Memory B cell (primary cell): ENCODE measurements around the gene GRN.
A peak's percentile ranks its signal among the peaks of the same experiment; 100 is the strongest.
"Not testable (repeated sequence)": the region's sequence is repeated elsewhere in the genome, so short reads cannot be mapped to it uniquely, and the experiment has no call there.

Source experiments
- ATAC-seq: fragments of 150-1000 bp; cut with Tn5 transposase; 2 replicates; pipeline ENCODE4 v1.10.0; 2021; ENCODE audit warnings: low read depth, mild to moderate bottlenecking, moderate library complexity
- DNase-seq, 2 donors: peaks; one replicate each; pipeline ENCODE4 v3.0.0; 2022; ENCODE audit warnings: low spot score in 2 of 2
- H3K27ac Mint-ChIP-seq: one replicate; pipeline ENCODE4 v1.8.0; 2022; ENCODE audit warnings: mild to moderate bottlenecking, moderate library complexity, mixed read lengths
- H3K27me3 Mint-ChIP-seq: one replicate; pipeline ENCODE4 v1.8.0; 2022; ENCODE audit warnings: mixed read lengths
- H3K36me3 Mint-ChIP-seq: one replicate; pipeline ENCODE4 v1.8.0; 2022; ENCODE audit warnings: mild to moderate bottlenecking, mixed read lengths
- H3K4me1 Mint-ChIP-seq: one replicate; pipeline ENCODE4 v1.8.0; 2022; ENCODE audit warnings: mixed read lengths
- H3K4me3 Mint-ChIP-seq: one replicate; pipeline ENCODE4 v1.8.0; 2022; ENCODE audit warnings: mild to moderate bottlenecking, moderate library complexity, mixed read lengths
- H3K9me3 Mint-ChIP-seq: one replicate; pipeline ENCODE4 v1.8.0; 2022; ENCODE audit warnings: mixed read lengths

GRN gene

DNA sequence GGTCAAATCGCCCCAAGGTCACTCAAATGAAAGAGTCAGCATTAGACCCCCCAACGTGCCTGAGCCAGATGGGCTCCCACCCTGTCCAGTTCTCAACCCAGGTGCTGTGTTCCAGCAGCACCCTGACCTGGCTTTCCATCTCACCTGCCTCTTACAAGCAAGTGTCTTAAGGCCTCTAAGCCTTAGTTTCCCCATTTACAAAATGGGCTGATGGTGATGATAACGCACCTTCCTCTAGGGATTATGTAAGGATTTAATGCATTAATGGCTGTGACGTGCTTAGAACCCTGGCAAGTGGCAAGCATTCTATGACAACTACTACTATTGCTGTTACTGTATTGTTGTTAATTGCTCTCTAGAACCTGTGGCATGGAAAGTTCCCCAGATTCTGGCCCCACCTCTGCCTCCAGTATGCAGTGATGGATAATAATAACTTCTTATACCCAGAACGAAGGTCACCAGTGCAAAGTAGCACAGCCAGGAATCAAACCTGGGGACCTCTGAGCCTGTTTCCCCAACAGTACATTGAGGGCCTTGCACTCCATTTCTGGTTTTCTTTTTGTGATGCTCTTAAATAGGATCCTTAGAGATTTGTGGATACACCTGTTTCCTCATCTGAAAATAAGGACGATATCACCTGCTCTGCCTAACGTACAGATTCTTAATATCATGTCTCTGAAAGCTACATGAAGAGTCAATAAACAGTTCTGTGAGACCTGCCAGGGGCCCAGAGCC is 17.2 kb upstream of the GRN start:
- H3K36me3 Mint-ChIP-seq = no peaks in the 10 kb centered on the region
- no peaks in the 10 kb centered on the region for H3K9me3 Mint-ChIP-seq
- no peaks in the 10 kb centered on the region for H3K27me3 Mint-ChIP-seq
- H3K4me3 Mint-ChIP-seq = peak overlapping the region; percentile 14
- DNase-seq = no peak
- no peak for ATAC-seq
- no peak overlapping the region for H3K27ac Mint-ChIP-seq
- H3K4me1 Mint-ChIP-seq = peaks cover 21% of the 10 kb centered on the region

DNA sequence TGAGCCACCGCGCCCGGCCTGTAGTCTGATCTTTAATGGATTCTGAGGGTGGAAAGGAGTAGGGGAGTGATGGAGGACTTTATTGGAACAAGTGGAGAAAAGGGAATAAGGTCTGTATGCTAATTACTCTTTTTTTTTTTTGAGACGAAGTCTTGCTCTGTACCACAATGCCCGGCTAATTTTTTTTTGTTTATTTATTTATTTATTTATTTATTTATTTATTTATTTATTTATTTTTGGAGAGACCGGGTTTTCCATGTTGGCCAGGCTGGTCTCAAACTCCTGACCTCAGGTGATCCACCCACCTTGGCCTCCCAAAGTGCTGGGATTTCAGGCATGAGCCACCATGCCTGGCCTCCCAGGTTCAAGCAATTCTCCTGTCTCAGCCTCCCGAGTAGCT is 15.6 kb upstream of the GRN start:
- H3K4me3 Mint-ChIP-seq, DNase-seq, H3K27ac Mint-ChIP-seq, H3K9me3 Mint-ChIP-seq, ATAC-seq, H3K36me3 Mint-ChIP-seq, H3K27me3 Mint-ChIP-seq: not testable (repeated sequence)
- peaks cover 19% of the 10 kb centered on the region for H3K4me1 Mint-ChIP-seq

DNA sequence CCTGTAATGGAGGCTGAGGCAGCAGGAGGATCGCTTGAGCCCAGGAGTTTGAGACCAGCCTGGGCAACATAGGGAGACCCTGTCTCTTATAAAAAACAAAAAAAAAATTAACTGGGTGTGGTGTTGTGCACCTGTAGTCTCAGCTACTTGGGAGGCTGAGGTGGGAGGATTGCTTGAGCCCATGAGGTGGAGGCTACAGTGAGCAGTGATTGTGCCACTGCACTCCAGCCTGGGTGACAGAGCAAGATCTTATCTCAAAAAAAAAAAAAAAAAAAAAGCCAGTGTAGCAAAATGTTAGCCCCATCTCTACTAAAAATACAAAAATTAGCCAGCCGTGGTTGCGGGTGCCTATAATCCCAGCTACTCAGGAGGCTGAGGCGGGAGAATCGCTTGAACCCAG is 14.8 kb upstream of the GRN start:
- not testable (repeated sequence) for H3K27ac Mint-ChIP-seq, H3K27me3 Mint-ChIP-seq, DNase-seq, H3K36me3 Mint-ChIP-seq, ATAC-seq, H3K4me3 Mint-ChIP-seq, H3K9me3 Mint-ChIP-seq
- H3K4me1 Mint-ChIP-seq = peaks cover 21% of the 10 kb centered on the region

DNA sequence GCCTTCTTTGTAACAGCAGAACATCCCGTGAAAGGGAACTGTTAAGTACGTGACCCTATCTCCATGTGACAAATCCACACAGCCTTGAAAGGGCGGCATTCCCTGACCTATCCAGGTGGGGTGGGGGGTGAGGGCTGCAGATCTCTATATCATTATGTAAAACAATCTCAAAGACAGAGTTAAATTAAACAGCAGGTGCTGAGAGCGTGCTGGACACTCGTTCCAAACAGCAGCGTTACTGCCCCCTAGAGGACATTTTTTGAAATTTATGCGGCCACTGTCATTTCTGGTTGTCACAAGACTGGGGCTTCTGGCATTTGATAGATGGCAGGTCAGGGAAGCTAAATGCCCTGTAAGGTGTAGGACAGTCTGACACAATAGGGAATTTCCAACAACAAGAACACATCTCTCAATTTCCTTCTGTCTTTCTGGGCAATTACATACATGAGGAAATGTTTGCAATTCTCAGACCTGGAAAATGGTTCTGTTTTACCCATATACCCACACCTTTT is 13.8 kb upstream of the GRN start:
- H3K4me3 Mint-ChIP-seq = no peak overlapping the region
- H3K36me3 Mint-ChIP-seq = no peaks in the 10 kb centered on the region
- H3K4me1 Mint-ChIP-seq = peaks cover 20% of the 10 kb centered on the region

DNA sequence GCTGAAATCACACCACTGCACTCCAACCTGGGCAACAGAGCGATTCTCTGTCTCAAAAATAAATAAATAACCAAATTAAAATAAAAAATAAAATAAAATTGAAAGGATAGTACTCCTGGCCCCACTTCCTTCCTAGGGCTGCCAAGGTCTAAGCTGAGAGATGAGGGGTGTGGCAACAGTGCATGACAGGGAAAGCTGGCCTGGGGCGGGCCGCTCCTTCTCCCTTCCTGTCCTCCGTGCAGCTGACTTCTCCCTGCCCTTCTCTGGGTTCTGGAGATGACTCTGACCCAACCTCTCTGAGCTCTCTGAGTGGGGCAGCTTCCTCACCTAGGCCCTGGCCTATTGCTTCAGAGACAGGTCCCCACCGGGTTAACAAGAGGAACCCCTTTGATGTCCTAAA is 11.7 kb upstream of the GRN start:
- H3K9me3 Mint-ChIP-seq = no peaks in the 10 kb centered on the region
- no peak overlapping the region for H3K27ac Mint-ChIP-seq
- ATAC-seq (no peak), DNase-seq (no peak)
- H3K27me3 Mint-ChIP-seq = no peaks in the 10 kb centered on the region
- H3K4me1 Mint-ChIP-seq = peaks cover 18% of the 10 kb centered on the region
- no peaks in the 10 kb centered on the region for H3K36me3 Mint-ChIP-seq
- no peak overlapping the region for H3K4me3 Mint-ChIP-seq

More for the DNA sequence above, 13.8 kb upstream of the GRN start:
- H3K27me3 Mint-ChIP-seq = no peaks in the 10 kb centered on the region
- H3K27ac Mint-ChIP-seq = no peak overlapping the region
- peak; percentile 36 for ATAC-seq
- no peaks in the 10 kb centered on the region for H3K9me3 Mint-ChIP-seq
- peak; percentile 73 to 82 for DNase-seq

DNA sequence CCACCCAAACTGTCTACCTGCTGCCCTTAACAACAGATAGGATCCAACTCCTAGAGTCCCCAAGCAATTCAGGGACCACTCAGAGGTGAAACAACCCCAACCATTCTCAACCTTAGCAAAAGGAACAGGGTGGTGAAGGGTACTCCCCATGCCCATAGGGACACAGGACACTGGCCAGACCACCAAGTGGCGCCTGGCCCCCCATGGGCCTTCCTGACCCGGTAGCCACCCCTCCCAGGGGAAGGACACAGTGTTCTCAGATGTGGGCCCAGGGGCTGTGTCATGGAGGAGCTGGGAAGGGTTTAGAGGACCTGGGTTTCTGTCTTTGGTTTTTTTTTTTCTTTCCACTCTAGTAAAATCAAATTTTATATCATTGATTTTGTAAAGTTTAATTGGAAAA is 10.8 kb upstream of the GRN start:
- no peaks in the 10 kb centered on the region for H3K27me3 Mint-ChIP-seq
- H3K27ac Mint-ChIP-seq = no peak overlapping the region
- H3K4me3 Mint-ChIP-seq = no peak overlapping the region
- H3K36me3 Mint-ChIP-seq = no peaks in the 10 kb centered on the region
- H3K4me1 Mint-ChIP-seq = peaks cover 21% of the 10 kb centered on the region
- DNase-seq (no peak), ATAC-seq (no peak)
- no peaks in the 10 kb centered on the region for H3K9me3 Mint-ChIP-seq

DNA sequence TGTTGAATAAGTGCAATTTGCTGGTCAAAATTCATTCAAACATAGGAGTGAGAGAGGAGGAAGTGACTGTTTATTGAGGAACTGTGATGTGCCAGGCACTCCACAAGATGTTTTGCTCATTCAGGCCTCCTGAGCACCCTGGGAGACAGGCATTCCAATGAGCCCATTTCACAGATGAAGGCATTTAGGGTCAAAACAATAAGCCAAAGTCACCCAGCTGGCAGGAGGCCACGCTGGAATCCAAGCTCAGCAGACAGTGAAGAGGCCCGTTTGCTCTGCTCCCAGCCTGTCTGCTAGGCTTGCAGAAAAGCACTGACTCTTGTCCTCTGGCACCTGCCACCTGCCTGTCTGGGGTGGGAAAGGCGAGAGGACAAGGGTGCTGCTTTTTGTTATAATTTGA is 10.4 kb upstream of the GRN start:
- peaks cover 21% of the 10 kb centered on the region for H3K4me1 Mint-ChIP-seq
- peak; percentile 37 for ATAC-seq
- no peaks in the 10 kb centered on the region for H3K36me3 Mint-ChIP-seq
- H3K27ac Mint-ChIP-seq = no peak overlapping the region
- no peak for DNase-seq
- H3K27me3 Mint-ChIP-seq = no peaks in the 10 kb centered on the region
- no peak overlapping the region for H3K4me3 Mint-ChIP-seq
- no peaks in the 10 kb centered on the region for H3K9me3 Mint-ChIP-seq

DNA sequence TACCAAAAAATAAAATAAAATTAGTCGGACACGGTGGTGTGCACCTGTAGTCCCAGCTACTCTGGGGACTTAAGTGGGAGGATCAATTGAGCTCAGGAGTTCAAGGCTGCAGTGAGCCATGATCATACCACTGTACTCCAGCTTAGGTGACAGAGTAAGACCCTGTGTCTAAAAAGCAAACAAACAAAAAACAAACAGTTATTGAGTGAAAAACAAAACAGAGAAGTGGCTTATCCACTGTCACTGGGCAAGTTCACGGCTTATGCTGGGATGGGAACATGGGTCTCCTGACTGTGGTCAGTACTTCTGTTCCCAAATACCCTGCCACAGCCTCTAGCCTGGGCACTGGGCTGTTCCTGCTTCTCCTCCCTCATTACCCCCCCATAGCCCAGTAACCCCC is 9.5 kb upstream of the GRN start:
- no peak overlapping the region for H3K27ac Mint-ChIP-seq
- H3K4me3 Mint-ChIP-seq = peak overlapping the region; percentile 5
- ATAC-seq = no peak

DNA sequence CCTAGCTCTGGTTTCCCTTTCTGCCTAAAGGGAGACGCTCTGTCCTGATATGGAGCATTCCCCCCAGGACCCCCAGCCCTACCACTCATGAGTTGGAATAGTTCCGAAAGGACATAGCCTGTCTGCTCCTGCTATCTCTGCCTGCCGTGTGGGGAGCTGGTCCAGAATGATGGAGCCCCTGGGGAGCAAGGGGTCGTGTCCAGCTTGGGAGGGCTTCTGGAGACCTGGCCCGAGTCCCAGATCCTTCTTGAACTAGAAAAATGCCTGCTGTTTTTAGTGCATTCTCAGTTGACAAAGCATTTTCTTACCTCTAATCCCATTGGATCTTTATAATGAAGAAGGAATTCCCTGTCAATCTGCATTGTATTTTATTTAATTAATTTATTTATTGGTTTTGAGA is 9.1 kb upstream of the GRN start:
- no peak for ATAC-seq
- H3K4me1 Mint-ChIP-seq = peaks cover 21% of the 10 kb centered on the region
- H3K4me3 Mint-ChIP-seq = no peak overlapping the region
- no peaks in the 10 kb centered on the region for H3K9me3 Mint-ChIP-seq
- H3K36me3 Mint-ChIP-seq = no peaks in the 10 kb centered on the region
- H3K27me3 Mint-ChIP-seq = no peaks in the 10 kb centered on the region
- no peak for DNase-seq
- no peak overlapping the region for H3K27ac Mint-ChIP-seq

More for the DNA sequence above, 9.5 kb upstream of the GRN start:
- H3K36me3 Mint-ChIP-seq = no peaks in the 10 kb centered on the region
- no peak for DNase-seq
- H3K9me3 Mint-ChIP-seq = no peaks in the 10 kb centered on the region
- H3K4me1 Mint-ChIP-seq = peaks cover 21% of the 10 kb centered on the region
- no peaks in the 10 kb centered on the region for H3K27me3 Mint-ChIP-seq

DNA sequence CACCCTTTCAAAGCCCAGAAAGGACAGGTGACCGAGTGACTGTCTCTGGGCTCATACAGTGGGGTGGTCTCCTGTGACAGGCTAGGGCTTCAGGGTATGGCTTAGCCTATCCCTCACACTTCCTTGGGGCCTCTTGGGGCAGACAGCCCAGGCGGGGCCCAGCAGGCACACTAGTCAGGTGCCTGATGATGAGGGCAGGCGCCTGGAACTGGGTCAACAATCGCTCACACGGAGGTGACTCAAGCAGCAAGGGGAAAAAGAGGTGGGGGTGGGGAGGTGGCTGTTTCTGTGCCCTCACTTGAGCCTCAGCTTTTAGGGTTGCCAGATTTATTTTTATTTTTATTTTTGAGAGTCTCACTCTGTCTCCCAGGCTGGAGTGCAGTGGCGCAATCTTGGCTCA is 6.4 kb upstream of the GRN start:
- H3K36me3 Mint-ChIP-seq = no peaks in the 10 kb centered on the region
- H3K4me3 Mint-ChIP-seq = no peak overlapping the region
- no peaks in the 10 kb centered on the region for H3K9me3 Mint-ChIP-seq
- ATAC-seq (peak; percentile 21), DNase-seq (no peak)
- H3K27ac Mint-ChIP-seq = no peak overlapping the region
- peaks cover 14% of the 10 kb centered on the region for H3K4me1 Mint-ChIP-seq
- no peaks in the 10 kb centered on the region for H3K27me3 Mint-ChIP-seq

DNA sequence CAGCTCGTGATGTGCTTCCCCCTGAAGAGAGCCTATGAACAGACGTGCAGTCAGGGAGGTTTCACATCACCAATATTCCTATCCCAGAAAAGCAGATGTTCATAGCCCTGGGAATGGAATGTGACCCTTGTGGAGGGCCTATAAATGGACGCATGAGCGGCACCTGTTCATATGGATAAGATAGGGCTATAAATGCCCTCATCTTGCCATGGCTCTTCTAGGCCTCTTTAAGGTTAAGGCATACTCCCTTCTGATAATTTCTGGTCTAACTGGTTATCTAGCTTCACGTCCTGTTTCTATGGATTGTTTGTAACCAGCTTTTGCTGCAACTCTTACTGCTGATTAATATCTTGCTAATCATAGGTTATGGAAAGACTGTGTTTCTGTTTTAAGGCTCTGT is 4.5 kb upstream of the GRN start:
- not testable (repeated sequence) for H3K4me3 Mint-ChIP-seq, H3K27ac Mint-ChIP-seq, DNase-seq, H3K36me3 Mint-ChIP-seq, H3K27me3 Mint-ChIP-seq, H3K9me3 Mint-ChIP-seq, H3K4me1 Mint-ChIP-seq, ATAC-seq

DNA sequence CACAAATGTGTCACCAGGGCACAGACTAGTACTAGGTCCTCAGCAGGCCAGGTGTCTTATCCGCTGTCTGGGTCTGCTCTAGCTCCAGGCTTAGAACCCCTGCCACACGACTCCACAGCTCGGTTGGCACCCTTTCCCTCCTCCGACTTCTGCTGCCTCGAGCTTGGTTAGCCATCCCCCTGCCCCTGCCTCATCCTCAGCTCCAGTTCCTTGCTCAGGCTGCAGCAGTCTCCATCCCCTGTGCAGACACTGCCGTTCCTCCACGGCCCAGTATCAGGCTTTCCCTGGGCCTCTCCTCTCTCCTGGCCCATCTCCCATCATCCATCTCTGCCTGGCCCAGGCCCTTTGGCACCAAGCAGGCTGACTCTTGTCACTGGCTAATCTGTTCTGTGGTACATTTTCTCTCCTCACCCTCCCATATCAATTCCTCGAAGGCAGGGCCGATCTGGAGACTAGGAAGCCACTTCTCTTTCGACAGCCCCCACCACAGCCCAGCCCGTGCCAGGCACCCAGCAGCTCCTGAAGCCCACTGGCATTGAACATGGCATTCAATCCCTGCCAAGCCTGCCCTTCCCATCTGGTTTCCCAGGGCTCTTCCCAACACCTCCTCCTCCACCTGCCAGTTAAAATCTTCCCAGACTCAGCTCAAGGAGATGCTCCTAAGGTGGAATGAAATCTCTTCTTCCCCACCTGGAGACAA is 1.4 kb upstream of the GRN start:
- DNase-seq (no peak), ATAC-seq (no peak)
- no peaks in the 10 kb centered on the region for H3K9me3 Mint-ChIP-seq
- H3K27me3 Mint-ChIP-seq = no peaks in the 10 kb centered on the region
- no peak overlapping the region for H3K27ac Mint-ChIP-seq
- no peak overlapping the region for H3K4me3 Mint-ChIP-seq
- H3K36me3 Mint-ChIP-seq = no peaks in the 10 kb centered on the region
- peaks cover 19% of the 10 kb centered on the region for H3K4me1 Mint-ChIP-seq

DNA sequence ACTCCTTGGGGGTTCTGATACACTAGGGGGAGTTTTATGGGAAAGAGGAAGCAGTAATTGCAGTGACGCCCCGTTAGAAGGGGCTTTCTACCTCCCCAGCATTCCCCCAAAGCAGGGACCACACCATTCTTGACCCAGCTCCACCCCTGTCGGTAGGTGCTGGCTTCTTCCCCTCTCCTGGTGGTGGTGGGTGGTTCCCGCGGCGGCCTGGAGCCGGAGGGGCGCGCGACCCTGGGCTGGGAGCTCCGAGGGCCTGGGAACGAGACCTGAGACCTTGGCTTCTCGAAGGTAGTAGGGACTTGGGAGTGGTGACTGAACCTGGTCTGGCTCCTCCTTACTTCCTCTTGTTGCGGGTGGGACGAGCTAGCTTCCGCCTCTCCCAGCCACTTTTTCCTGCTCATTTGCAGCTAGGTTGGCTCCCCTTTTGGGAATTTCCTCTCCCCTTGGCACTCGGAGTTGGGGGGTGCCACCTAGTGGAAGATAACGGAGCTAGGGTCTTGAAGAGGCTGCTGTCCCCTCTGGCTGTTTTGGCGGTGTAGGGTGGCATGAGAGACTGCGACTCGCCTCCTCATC is 438 bp downstream of the GRN start:
- peak; percentile 57 for ATAC-seq

DNA sequence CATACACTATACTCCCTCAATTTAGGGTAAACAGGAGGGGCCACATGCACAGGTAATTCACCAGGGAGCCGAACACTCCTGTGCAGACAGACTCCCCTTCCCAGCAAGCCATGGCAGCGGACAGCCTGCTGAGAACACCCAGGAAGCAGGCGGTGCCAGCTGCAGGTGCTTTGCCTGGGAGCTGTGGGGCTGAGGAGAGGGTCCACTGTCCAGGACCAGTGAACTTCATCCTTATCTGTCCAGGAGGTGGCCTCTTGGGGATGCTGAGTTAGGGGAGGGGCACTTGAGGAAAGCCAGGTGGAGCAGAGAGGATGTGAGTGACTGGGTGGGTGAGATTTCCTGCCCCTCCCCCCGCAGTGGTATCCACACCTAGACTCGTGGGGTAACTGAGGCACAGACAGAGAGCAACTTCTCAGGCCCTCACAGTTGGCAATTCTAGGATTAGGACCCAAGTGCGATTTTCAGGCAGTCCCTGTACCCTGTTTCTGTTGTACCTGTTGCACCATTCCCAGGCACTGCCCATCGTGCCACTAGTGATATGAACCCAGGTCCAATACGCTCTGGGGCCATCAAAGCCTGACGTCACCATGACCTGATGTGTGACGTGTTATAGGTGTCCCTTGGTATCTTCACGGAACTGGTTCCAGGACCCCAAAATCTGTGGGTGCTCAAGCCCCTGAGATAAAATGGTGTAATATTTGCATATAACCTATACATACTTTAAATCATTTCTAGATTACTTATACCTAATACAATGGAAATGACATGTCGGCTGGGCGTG is 1.2 kb downstream of the GRN start:
- Mint-ChIP-seq H3K27ac (peak overlapping the region; percentile 95), H3K4me3 (peak overlapping the region; percentile 89), H3K27me3 (no peaks in the 10 kb centered on the region), H3K4me1 (peaks cover 31% of the 10 kb centered on the region), H3K36me3 (no peaks in the 10 kb centered on the region), H3K9me3 (no peaks in the 10 kb centered on the region)
- DNase-seq = no peak
- no peak for ATAC-seq

More for the DNA sequence above, 438 bp downstream of the GRN start:
- H3K27ac Mint-ChIP-seq = peak overlapping the region; percentile 95
- no peaks in the 10 kb centered on the region for H3K9me3 Mint-ChIP-seq
- DNase-seq = peak in 1 of 2 donors; percentile 69
- H3K4me3 Mint-ChIP-seq = peak overlapping the region; percentile 89
- no peaks in the 10 kb centered on the region for H3K27me3 Mint-ChIP-seq
- H3K4me1 Mint-ChIP-seq = peaks cover 28% of the 10 kb centered on the region
- H3K36me3 Mint-ChIP-seq = no peaks in the 10 kb centered on the region
